ENCODE results near the gene HNRNPDL. TPM values are rescaled to one million over a fixed set of nuclear protein-coding genes. Genes with fewer than 3 reads are reported as not detected.

The HNRNPDL gene
- polyA plus RNA-seq, 3 donors = 89.8 to 294 (median 112) TPM

DNA sequence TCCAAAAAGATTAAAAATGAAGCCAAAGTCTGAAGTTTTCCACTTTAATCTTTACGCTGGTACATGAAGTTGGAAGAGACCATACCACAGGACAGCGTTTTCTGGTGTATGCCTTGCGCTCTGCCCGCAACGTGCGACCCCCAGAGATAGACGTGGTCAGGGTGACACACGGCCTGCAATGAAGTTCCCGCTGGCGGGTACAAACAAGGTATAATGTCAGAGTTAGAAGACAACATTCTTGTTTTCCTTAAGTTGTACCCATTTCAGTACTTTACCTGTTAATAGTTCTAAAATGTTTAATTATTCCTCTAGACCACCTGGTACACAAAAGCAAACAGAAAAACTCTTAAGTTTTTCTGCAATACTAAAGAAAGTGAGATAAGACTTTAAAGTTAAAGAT is 4.8 kb downstream of the HNRNPDL start:
- H3K4me2 ChIP-seq (replicated peaks; ENCODE audit: extremely low read depth, low read length, poor library complexity, severe bottlenecking) = no peak overlapping the region
- Mint-ChIP-seq H3K27me3 (ENCODE audit: low read depth in 3 of 3) (no peaks in the 10 kb centered on the region), H3K4me3 (no peak overlapping the region), H3K27ac (no peak overlapping the region), H3K4me1 (peaks cover 20% of the 10 kb centered on the region), H3K36me3 (peaks cover 50 to 56% of the 10 kb centered on the region in 2 donors), H3K9me3 (no peaks in the 10 kb centered on the region)
- H4K20me1 ChIP-seq (ENCODE audit: insufficient read depth, low read length) = peaks cover 72% of the 10 kb centered on the region
- DNase-seq = no peak
- H3K9me3 ChIP-seq (replicated peaks in 1 of 2; ENCODE audit: control insufficient read depth in 1 of 2, insufficient read depth in 1 of 2, low read length in 2 of 2) = no peaks in the 10 kb centered on the region
- H3K4me3 ChIP-seq (replicated peaks in 1 of 3; ENCODE audit: low read depth in 2 of 3, low read length in 3 of 3) = no peak overlapping the region
- peaks cover 12 to 24% of the 10 kb centered on the region in 2 donors for H3K4me1 ChIP-seq (ENCODE audit: control insufficient read depth in 1 of 2, insufficient read depth in 2 of 2, low read length in 2 of 2)
- WGBS (ENCODE audit: insufficient coverage) = 100% methylated on average over 4 of the region's 10 CpGs
- H2AFZ ChIP-seq (ENCODE audit: insufficient read depth, low read depth, low read length, poor library complexity, severe bottlenecking) = no peak overlapping the region
- peaks cover 45 to 61% of the 10 kb centered on the region in 2 donors for H3K36me3 ChIP-seq (replicated peaks in 1 of 2; ENCODE audit: control insufficient read depth in 1 of 2, insufficient read depth in 2 of 2, low read length in 2 of 2)
- TF ChIP-seq, protein P1, sequence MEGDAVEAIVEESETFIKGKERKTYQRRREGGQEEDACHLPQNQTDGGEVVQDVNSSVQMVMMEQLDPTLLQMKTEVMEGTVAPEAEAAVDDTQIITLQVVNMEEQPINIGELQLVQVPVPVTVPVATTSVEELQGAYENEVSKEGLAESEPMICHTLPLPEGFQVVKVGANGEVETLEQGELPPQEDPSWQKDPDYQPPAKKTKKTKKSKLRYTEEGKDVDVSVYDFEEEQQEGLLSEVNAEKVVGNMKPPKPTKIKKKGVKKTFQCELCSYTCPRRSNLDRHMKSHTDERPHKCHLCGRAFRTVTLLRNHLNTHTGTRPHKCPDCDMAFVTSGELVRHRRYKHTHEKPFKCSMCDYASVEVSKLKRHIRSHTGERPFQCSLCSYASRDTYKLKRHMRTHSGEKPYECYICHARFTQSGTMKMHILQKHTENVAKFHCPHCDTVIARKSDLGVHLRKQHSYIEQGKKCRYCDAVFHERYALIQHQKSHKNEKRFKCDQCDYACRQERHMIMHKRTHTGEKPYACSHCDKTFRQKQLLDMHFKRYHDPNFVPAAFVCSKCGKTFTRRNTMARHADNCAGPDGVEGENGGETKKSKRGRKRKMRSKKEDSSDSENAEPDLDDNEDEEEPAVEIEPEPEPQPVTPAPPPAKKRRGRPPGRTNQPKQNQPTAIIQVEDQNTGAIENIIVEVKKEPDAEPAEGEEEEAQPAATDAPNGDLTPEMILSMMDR (IDR thresholded peaks at IDR 0.05) = no peak
- H3K79me2 ChIP-seq (ENCODE audit: insufficient read depth, low read length) = peaks cover 47% of the 10 kb centered on the region
- H3K9ac ChIP-seq (ENCODE audit: insufficient read depth, low read length, poor library complexity, severe bottlenecking) = no peak overlapping the region
- H3K27ac ChIP-seq (ENCODE audit: low read depth in 1 of 2, low read length in 2 of 2) = no peak overlapping the region
- H3K27me3 ChIP-seq (ENCODE audit: control insufficient read depth in 2 of 2, insufficient read depth in 2 of 2, low read length in 2 of 2) = no peaks in the 10 kb centered on the region
- intact Hi-C loops (cut with micrococcal nuclease) = loop anchor here in 1 of 2 donors (5.0 kb wide), 1 partner anchor 138 kb away; no protein-coding TSS in a partner anchor

DNA sequence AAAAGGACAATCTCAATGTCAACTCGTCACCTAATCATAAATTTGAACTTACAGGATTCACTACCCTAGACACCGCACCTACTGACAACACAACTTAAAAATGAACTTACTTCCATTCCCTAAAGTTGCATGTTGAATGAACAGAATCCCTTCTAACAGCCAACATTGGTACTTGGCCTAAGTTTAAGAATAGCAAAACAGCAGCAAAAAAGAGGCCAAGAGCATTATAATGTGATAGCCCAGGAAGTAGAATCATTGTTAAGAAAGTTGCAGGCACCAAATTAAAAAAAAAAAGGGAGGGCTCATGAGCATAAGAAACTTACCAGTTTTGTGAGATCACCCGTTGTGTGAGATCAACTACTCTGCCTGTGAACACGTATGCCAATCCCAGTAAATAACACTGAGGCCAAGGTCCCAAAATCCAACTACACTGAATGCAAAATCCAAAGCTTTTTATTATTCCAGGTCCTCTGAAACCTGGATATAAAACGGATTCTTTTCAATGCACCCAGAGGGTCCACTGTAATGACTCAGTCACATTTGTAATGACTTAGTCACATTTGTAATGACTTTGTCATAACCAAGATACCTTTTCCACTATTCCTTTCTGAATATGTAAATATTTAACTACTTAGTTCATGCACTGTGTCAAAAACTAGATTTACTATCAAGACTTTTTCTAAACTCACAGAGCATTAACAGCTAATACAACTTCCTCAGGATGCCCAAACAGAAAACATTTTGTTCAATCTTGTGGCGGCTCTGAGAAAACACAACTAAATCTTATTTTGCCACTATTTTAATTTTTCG is 6.8 kb downstream of the HNRNPDL start:
- no peak overlapping the region for H3K4me2 ChIP-seq (replicated peaks; ENCODE audit: extremely low read depth, low read length, poor library complexity, severe bottlenecking)
- Mint-ChIP-seq H3K4me3 (no peak overlapping the region), H3K9me3 (no peaks in the 10 kb centered on the region), H3K27me3 (ENCODE audit: low read depth in 3 of 3) (no peaks in the 10 kb centered on the region), H3K36me3 (peaks cover 50 to 56% of the 10 kb centered on the region in 2 donors), H3K27ac (no peak overlapping the region), H3K4me1 (peaks cover 21% of the 10 kb centered on the region)
- TF ChIP-seq, protein P1 (IDR thresholded peaks at IDR 0.05) = no peak
- no peak for DNase-seq
- H3K4me1 ChIP-seq (ENCODE audit: control insufficient read depth in 1 of 2, insufficient read depth in 2 of 2, low read length in 2 of 2) = peaks cover 12 to 24% of the 10 kb centered on the region in 2 donors
- no peaks in the 10 kb centered on the region for H3K9me3 ChIP-seq (replicated peaks in 1 of 2; ENCODE audit: control insufficient read depth in 1 of 2, insufficient read depth in 1 of 2, low read length in 2 of 2)
- no peak overlapping the region for H3K4me3 ChIP-seq (replicated peaks in 1 of 3; ENCODE audit: low read depth in 2 of 3, low read length in 3 of 3)
- no peak overlapping the region for H3K9ac ChIP-seq (ENCODE audit: insufficient read depth, low read length, poor library complexity, severe bottlenecking)
- H4K20me1 ChIP-seq (ENCODE audit: insufficient read depth, low read length) = peaks cover 67% of the 10 kb centered on the region
- H3K36me3 ChIP-seq (replicated peaks in 1 of 2; ENCODE audit: control insufficient read depth in 1 of 2, insufficient read depth in 2 of 2, low read length in 2 of 2) = peaks cover 45 to 61% of the 10 kb centered on the region in 2 donors
- intact Hi-C loops (cut with micrococcal nuclease) = no loop called here
- H3K27me3 ChIP-seq (ENCODE audit: control insufficient read depth in 2 of 2, insufficient read depth in 2 of 2, low read length in 2 of 2) = no peaks in the 10 kb centered on the region
- H3K27ac ChIP-seq (ENCODE audit: low read depth in 1 of 2, low read length in 2 of 2) = no peak overlapping the region
- peaks cover 38% of the 10 kb centered on the region for H3K79me2 ChIP-seq (ENCODE audit: insufficient read depth, low read length)
- 100% methylated on average over 1 of the region's 7 CpGs for WGBS (ENCODE audit: insufficient coverage)
- H2AFZ ChIP-seq (ENCODE audit: insufficient read depth, low read depth, low read length, poor library complexity, severe bottlenecking) = no peak overlapping the region
